ENCODE measurements around the gene MAFG. TPM values are rescaled to one million over a fixed set of nuclear protein-coding genes. Genes with fewer than 3 reads are reported as not detected.
"Not testable (repeated sequence)": the region's sequence is repeated elsewhere in the genome, so short reads cannot be mapped to it uniquely, and the experiment has no call there.

Gene MAFG
- total RNA-seq, 1 experiment from 2014 or later, result 45.2 TPM

GRCh38 chr17:81928544-81929252 is 1.2 kb upstream of the MAFG start:
- in situ Hi-C loops (cut with HindIII; ENCODE audit: low pct_unique_long_range_greater_than_20kb, low sequenced_read_pairs), result no loop called here

GRCh38 chr17:81927152-81927652 is 333 bp downstream of the MAFG start:
- in situ Hi-C loops (cut with HindIII; ENCODE audit: low pct_unique_long_range_greater_than_20kb, low sequenced_read_pairs), result no loop called here
- DNase-seq (ENCODE audit: low read depth), result peak; percentile 30

More at GRCh38 chr17:81928544-81929252, 1.2 kb upstream of the MAFG start:
- no peak for DNase-seq (ENCODE audit: low read depth)

GRCh38 chr17:81926451-81927151 is 934 bp downstream of the MAFG start:
- in situ Hi-C loops (cut with HindIII; ENCODE audit: low pct_unique_long_range_greater_than_20kb, low sequenced_read_pairs), result no loop called here
- peak; percentile 94 for DNase-seq (ENCODE audit: low read depth)

GRCh38 chr17:81925860-81926450 is 1.6 kb downstream of the MAFG start:
- in situ Hi-C loops (cut with HindIII; ENCODE audit: low pct_unique_long_range_greater_than_20kb, low sequenced_read_pairs), result no loop called here
- DNase-seq (ENCODE audit: low read depth), result no peak

- in situ Hi-C loops (cut with HindIII; ENCODE audit: low pct_unique_long_range_greater_than_20kb, low sequenced_read_pairs), result no loop called here
- peak; percentile 43 for DNase-seq (ENCODE audit: low read depth)
Measured at GRCh38 chr17:81924557-81925532, 2.7 kb downstream of the MAFG start.

GRCh38 chr17:81923302-81924260 is 4.0 kb downstream of the MAFG start:
- in situ Hi-C loops (cut with HindIII; ENCODE audit: low pct_unique_long_range_greater_than_20kb, low sequenced_read_pairs), result no loop called here
- DNase-seq (ENCODE audit: low read depth), result peak; percentile 95

GRCh38 chr17:81922566-81923301 is 4.8 kb downstream of the MAFG start:
- DNase-seq (ENCODE audit: low read depth), result peak; percentile 80
- in situ Hi-C loops (cut with HindIII; ENCODE audit: low pct_unique_long_range_greater_than_20kb, low sequenced_read_pairs), result no loop called here

- in situ Hi-C loops (cut with HindIII; ENCODE audit: low pct_unique_long_range_greater_than_20kb, low sequenced_read_pairs), result no loop called here
- DNase-seq (ENCODE audit: low read depth), result no peak
Measured at GRCh38 chr17:81921996-81922565, 5.5 kb downstream of the MAFG start.

- in situ Hi-C loops (cut with HindIII; ENCODE audit: low pct_unique_long_range_greater_than_20kb, low sequenced_read_pairs), result no loop called here
- DNase-seq (ENCODE audit: low read depth), result no peak
Measured at GRCh38 chr17:81921537-81921862, 6.0 kb downstream of the MAFG start.

- no peak for DNase-seq (ENCODE audit: low read depth)
- in situ Hi-C loops (cut with HindIII; ENCODE audit: low pct_unique_long_range_greater_than_20kb, low sequenced_read_pairs), result no loop called here
Measured at GRCh38 chr17:81920612-81921536, 6.7 kb downstream of the MAFG start.

- in situ Hi-C loops (cut with HindIII; ENCODE audit: low pct_unique_long_range_greater_than_20kb, low sequenced_read_pairs), result no loop called here
- no peak for DNase-seq (ENCODE audit: low read depth)
Measured at GRCh38 chr17:81918832-81919545, 8.5 kb downstream of the MAFG start.

- DNase-seq (ENCODE audit: low read depth); in situ Hi-C loops (cut with HindIII; ENCODE audit: low pct_unique_long_range_greater_than_20kb, low sequenced_read_pairs): not testable (repeated sequence)
Measured at GRCh38 chr17:81918333-81918669, 9.2 kb downstream of the MAFG start.

- in situ Hi-C loops (cut with HindIII; ENCODE audit: low pct_unique_long_range_greater_than_20kb, low sequenced_read_pairs), result no loop called here
- peak; percentile 73 for DNase-seq (ENCODE audit: low read depth)
Measured at GRCh38 chr17:81917565-81918332, 9.8 kb downstream of the MAFG start, which contains the start of gene SIRT7. Gene SIRT7, minus strand, starts transcription at chr17:81918176. Its CDS starts 45 bp downstream, at chr17:81918131.

All from Caki2 (cell line).